IgD-negative memory B cell (primary cell): ENCODE measurements around the gene MSRB1. TPM values are rescaled to one million over a fixed set of nuclear protein-coding genes. Genes with fewer than 3 reads are reported as not detected.

Source experiments
- H3K27ac Mint-ChIP-seq, 3 donors: one replicate each; pipeline ENCODE4 v1.8.0; 2020 to 2022; ENCODE audit warnings: mild to moderate bottlenecking in 3 of 3, mixed read lengths in 3 of 3, moderate library complexity in 1 of 3
- H3K27me3 Mint-ChIP-seq: one replicate; pipeline ENCODE4 v1.8.0; 2021; ENCODE audit warnings: mixed read lengths
- H3K36me3 Mint-ChIP-seq: one replicate; pipeline ENCODE4 v1.8.0; 2020; ENCODE audit warnings: mild to moderate bottlenecking, mixed read lengths
- H3K4me1 Mint-ChIP-seq, 3 donors: one replicate each; pipeline ENCODE4 v1.8.0; 2020 to 2022; ENCODE audit warnings: mixed read lengths in 3 of 3, mild to moderate bottlenecking in 1 of 3
- H3K4me3 Mint-ChIP-seq, 4 donors: one replicate each; pipeline ENCODE4 v1.8.0; 2020 to 2022; ENCODE audit warnings: mild to moderate bottlenecking in 4 of 4, mixed read lengths in 4 of 4, moderate library complexity in 3 of 4
- H3K9me3 Mint-ChIP-seq, 3 donors: one replicate each; pipeline ENCODE4 v1.8.0; 2020 to 2021; ENCODE audit warnings: mixed read lengths in 3 of 3, mild to moderate bottlenecking in 1 of 3
- polyA plus RNA-seq: library from polyadenylated mRNA; unstranded; fragments of 300-500 nt; fragmentation: Illumina TruSeq; gene quantifications from one replicate; pipeline ENCODE4 v1.2.3, GENCODE V29; 2021

MSRB1 gene
- polyA plus RNA-seq, 1 donor from 2014 or later = 17.2 TPM

- peaks cover 20% of the 10 kb centered on the region for H3K27me3 Mint-ChIP-seq
- H3K4me1 Mint-ChIP-seq = peaks cover 0 to 5% (median 0%) of the 10 kb centered on the region in 3 donors
- peaks cover 2% of the 10 kb centered on the region for H3K36me3 Mint-ChIP-seq
- no peaks in the 10 kb centered on the region for H3K9me3 Mint-ChIP-seq
- peak overlapping the region; percentile 39 to 87 (median 87) for H3K27ac Mint-ChIP-seq
- peak overlapping the region; percentile 63 to 85 (median 76) for H3K4me3 Mint-ChIP-seq
Observed at GRCh38 chr16:1982991-1983543, 40.1 kb upstream of the MSRB1 start.

- Mint-ChIP-seq H3K27ac (peak overlapping the region in 2 of 3 donors; percentile 52 to 87), H3K36me3 (peaks cover 2% of the 10 kb centered on the region), H3K27me3 (peaks cover 20% of the 10 kb centered on the region), H3K4me3 (peak overlapping the region in 1 of 4 donors; percentile 79), H3K9me3 (no peaks in the 10 kb centered on the region), H3K4me1 (peaks cover 0 to 5% (median 0%) of the 10 kb centered on the region in 3 donors)
Observed at GRCh38 chr16:1982013-1982433, 39.0 kb upstream of the MSRB1 start.

GRCh38 chr16:1981398-1981836, 38.4 kb upstream of the MSRB1 start, which contains the start of gene NOXO1:
Gene NOXO1, minus strand, starts transcription at chr16:1981469. Its CDS starts 290 bp downstream, at chr16:1981179.
- Mint-ChIP-seq H3K27me3 (peaks cover 20% of the 10 kb centered on the region), H3K4me3 (peak within 1 kb of the TSS in 3 of 4 donors; percentile 5 to 79 (median 30)), H3K4me1 (peaks cover 0 to 5% (median 0%) of the 10 kb centered on the region in 3 donors), H3K9me3 (no peaks in the 10 kb centered on the region), H3K27ac (peak within 1 kb of the TSS; percentile 52 to 87 (median 59)), H3K36me3 (peaks cover 2% of the 10 kb centered on the region)

DNA sequence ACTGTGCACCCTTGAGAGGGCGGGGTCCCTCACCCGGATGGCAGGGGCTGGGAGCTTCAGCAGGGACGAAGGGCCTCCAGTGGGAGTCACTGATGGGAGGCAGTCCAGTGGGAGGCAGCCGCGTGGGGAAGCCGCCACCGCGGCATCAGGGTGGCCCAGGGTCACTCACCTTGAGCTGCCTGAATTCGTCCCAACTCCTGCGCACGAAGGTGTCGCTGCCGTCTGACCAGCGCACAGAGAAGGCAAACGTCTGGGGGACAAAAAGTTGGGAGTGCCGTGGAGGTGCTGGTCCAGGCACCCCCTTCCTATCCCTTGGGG, 37.7 kb upstream of the MSRB1 start:
- Mint-ChIP-seq H3K4me3 (peak overlapping the region in 2 of 4 donors; percentile 5 to 79), H3K9me3 (no peaks in the 10 kb centered on the region), H3K27ac (peak overlapping the region in 2 of 3 donors; percentile 46 to 78), H3K4me1 (peaks cover 0 to 5% (median 0%) of the 10 kb centered on the region in 3 donors), H3K36me3 (peaks cover 2% of the 10 kb centered on the region), H3K27me3 (peaks cover 20% of the 10 kb centered on the region)

- H3K27me3 Mint-ChIP-seq = peaks cover 20% of the 10 kb centered on the region
- peaks cover 2% of the 10 kb centered on the region for H3K36me3 Mint-ChIP-seq
- H3K4me3 Mint-ChIP-seq = peak overlapping the region in 2 of 4 donors; percentile 5 to 79
- peak overlapping the region in 2 of 3 donors; percentile 59 to 78 for H3K27ac Mint-ChIP-seq
- H3K4me1 Mint-ChIP-seq = peaks cover 0 to 5% (median 0%) of the 10 kb centered on the region in 3 donors
- no peaks in the 10 kb centered on the region for H3K9me3 Mint-ChIP-seq
Observed at GRCh38 chr16:1980030-1980769, 37.2 kb upstream of the MSRB1 start.

DNA sequence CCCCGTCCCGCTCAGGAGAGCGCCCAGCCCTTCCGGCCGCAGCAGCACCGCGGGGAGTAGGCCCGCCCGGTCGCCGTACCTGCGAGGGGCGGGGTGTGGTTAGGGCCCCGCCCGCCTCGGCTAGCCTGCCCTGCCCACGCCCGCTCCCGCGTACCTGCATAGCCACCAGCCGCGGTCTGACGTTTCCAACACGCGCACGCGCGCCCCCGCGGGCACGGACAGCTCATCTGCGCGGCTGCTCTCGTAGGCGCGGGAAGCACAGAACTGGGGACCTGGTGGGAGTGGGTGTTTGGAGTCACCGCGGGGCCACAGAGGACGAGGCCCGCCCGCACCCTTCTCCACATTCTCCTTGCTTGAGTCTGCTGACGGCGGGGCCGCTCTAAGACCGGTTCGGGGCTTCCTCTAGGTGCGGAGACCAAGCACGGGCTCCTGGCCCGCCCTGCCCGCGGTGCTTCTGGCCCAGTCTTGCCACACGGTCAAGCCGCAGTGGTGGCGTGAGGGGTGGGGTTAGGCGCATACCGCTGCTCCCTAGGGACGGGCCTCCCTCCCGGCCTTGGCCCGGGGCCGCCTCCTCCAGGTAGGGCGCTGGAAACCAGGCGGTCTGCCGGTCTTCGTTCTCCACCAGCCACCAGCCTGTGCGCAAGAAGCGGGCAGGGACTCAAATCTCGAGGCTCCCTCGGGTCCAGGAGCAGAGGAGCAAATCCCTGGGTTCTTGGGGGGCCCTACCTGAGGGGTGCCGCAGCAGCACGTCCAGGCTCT, 36.5 kb upstream of the MSRB1 start:
- peaks cover 2% of the 10 kb centered on the region for H3K36me3 Mint-ChIP-seq
- H3K4me1 Mint-ChIP-seq = peaks cover 0 to 2% (median 0%) of the 10 kb centered on the region in 3 donors
- peak overlapping the region in 1 of 3 donors; percentile 78 for H3K27ac Mint-ChIP-seq
- H3K4me3 Mint-ChIP-seq = peak overlapping the region in 1 of 4 donors; percentile 41
- H3K9me3 Mint-ChIP-seq = no peaks in the 10 kb centered on the region
- H3K27me3 Mint-ChIP-seq = peaks cover 20% of the 10 kb centered on the region

GRCh38 chr16:1978476-1979120, 35.6 kb upstream of the MSRB1 start:
- Mint-ChIP-seq H3K27me3 (peaks cover 20% of the 10 kb centered on the region), H3K36me3 (peaks cover 2% of the 10 kb centered on the region), H3K4me1 (peaks cover 0 to 2% (median 0%) of the 10 kb centered on the region in 3 donors), H3K9me3 (no peaks in the 10 kb centered on the region), H3K27ac (no peak overlapping the region), H3K4me3 (peak overlapping the region in 1 of 4 donors; percentile 71)

DNA sequence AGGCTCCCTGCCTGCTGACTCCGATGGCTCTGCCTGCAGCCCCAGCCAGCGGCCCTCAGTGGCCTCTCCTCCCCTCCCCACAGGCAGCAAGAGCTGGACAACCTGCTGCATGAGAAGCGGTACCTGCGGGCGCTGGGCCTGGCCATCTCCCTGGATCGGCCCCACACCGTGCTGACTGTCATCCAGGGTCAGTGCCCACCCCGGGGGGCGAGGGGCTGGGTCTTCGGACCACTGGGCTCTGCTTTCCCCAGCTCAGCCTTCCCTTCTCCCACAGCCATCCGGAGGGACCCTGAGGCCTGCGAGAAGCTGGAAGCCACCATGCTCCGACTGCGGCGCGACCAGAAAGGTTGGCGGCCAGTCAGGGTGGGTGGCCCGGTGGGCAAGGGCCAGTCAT, 34.9 kb upstream of the MSRB1 start:
- Mint-ChIP-seq H3K4me3 (no peak overlapping the region), H3K4me1 (peaks cover 0 to 1% (median under 1%) of the 10 kb centered on the region in 3 donors), H3K27ac (no peak overlapping the region), H3K36me3 (peaks cover 2% of the 10 kb centered on the region), H3K9me3 (no peaks in the 10 kb centered on the region), H3K27me3 (peaks cover 18% of the 10 kb centered on the region)

DNA sequence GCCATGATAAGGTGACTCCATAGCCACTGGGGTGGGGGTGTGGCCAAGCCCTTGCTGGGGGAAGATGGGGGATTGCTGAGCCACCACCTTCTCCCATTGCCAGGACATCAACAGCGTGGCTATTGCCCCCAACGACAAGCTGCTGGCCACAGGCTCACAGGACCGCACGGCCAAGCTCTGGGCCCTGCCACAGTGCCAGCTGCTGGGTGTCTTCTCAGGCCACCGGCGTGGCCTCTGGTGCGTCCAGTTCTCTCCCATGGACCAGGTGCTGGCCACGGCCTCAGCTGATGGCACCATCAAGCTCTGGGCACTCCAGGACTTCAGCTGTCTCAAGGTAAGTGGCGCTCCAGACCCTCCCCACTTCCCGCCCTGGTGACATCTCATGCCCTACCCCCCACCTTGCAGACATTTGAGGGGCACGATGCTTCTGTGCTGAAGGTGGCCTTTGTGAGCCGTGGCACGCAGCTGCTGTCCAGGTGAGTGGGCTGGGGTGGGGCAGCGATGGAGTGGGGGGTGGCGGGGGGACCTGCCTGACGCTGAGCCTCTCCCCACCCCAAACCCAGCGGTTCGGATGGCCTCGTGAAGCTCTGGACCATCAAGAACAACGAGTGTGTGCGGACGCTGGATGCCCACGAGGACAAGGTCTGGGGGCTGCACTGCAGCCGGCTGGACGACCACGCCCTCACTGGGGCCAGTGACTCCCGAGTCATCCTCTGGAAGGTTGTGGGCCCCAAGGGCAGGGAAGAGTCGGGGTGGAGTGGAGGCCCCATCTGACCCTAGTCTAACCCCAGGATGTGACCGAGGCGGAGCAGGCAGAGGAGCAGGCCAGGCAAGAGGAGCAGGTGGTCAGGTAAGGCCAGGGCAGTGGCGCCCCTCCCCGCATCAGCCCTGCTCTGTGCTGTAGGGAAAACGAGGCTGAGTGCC, 34.2 kb upstream of the MSRB1 start:
- H3K27ac Mint-ChIP-seq = no peak overlapping the region
- H3K36me3 Mint-ChIP-seq = peaks cover 2% of the 10 kb centered on the region
- no peak overlapping the region for H3K4me3 Mint-ChIP-seq
- H3K9me3 Mint-ChIP-seq = no peaks in the 10 kb centered on the region
- H3K27me3 Mint-ChIP-seq = peaks cover 15% of the 10 kb centered on the region
- H3K4me1 Mint-ChIP-seq = peaks cover 0 to 3% (median 3%) of the 10 kb centered on the region in 3 donors

DNA sequence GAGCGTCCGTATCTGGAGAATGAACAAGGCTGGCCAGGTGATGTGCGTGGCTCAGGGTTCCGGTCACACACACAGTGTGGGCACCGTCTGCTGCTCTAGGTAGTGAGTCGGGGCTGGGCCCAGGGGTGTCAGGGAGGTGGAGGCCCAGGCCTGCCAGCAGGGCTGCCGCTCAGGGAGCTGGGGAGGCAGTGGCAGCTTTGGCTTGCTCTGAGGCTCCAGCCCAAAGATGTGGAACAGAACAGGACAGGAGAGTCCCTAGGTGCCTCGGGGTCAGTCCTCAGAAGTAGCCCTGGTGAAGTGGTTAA, 33.2 kb upstream of the MSRB1 start:
- Mint-ChIP-seq H3K27ac (peak overlapping the region in 2 of 3 donors; percentile 43 to 73), H3K9me3 (no peaks in the 10 kb centered on the region), H3K4me1 (peaks cover 9 to 10% (median 9%) of the 10 kb centered on the region in 3 donors), H3K4me3 (peak overlapping the region in 1 of 4 donors; percentile 35), H3K27me3 (peaks cover 11% of the 10 kb centered on the region), H3K36me3 (peaks cover 5% of the 10 kb centered on the region)

- H3K9me3 Mint-ChIP-seq = no peaks in the 10 kb centered on the region
- H3K4me3 Mint-ChIP-seq = peak overlapping the region in 1 of 4 donors; percentile 35
- H3K27me3 Mint-ChIP-seq = peaks cover 6% of the 10 kb centered on the region
- peak overlapping the region; percentile 43 to 73 (median 46) for H3K27ac Mint-ChIP-seq
- H3K4me1 Mint-ChIP-seq = peaks cover 9 to 12% (median 12%) of the 10 kb centered on the region in 3 donors
- peaks cover 5% of the 10 kb centered on the region for H3K36me3 Mint-ChIP-seq
Observed at GRCh38 chr16:1975432-1976215, 32.6 kb upstream of the MSRB1 start.

- H3K9me3 Mint-ChIP-seq = no peaks in the 10 kb centered on the region
- peaks cover 9 to 12% (median 12%) of the 10 kb centered on the region in 3 donors for H3K4me1 Mint-ChIP-seq
- peak overlapping the region in 1 of 4 donors; percentile 74 for H3K4me3 Mint-ChIP-seq
- peak overlapping the region in 1 of 3 donors; percentile 99 for H3K27ac Mint-ChIP-seq
- H3K27me3 Mint-ChIP-seq = no peaks in the 10 kb centered on the region
- peaks cover 5% of the 10 kb centered on the region for H3K36me3 Mint-ChIP-seq
Observed at GRCh38 chr16:1974157-1975070, 31.4 kb upstream of the MSRB1 start.
